NCI-H2081 (cell line): ENCODE measurements around the gene LY6G6D.

Experiments used
- DNase-seq, 2 experiments: peaks; one replicate each; lab custom pipeline; 2025; lab: John Stamatoyannopoulos, UW

Gene LY6G6D

GRCh38 chr6:31764198-31764597 is 49.0 kb downstream of the LY6G6D start:
- DNase-seq, result no peak

- DNase-seq, result no peak
Observed at GRCh38 chr6:31765559-31765909, 50.4 kb downstream of the LY6G6D start.

- no peak for DNase-seq
Observed at GRCh38 chr6:31765910-31766794, 51.0 kb downstream of the LY6G6D start.

DNA sequence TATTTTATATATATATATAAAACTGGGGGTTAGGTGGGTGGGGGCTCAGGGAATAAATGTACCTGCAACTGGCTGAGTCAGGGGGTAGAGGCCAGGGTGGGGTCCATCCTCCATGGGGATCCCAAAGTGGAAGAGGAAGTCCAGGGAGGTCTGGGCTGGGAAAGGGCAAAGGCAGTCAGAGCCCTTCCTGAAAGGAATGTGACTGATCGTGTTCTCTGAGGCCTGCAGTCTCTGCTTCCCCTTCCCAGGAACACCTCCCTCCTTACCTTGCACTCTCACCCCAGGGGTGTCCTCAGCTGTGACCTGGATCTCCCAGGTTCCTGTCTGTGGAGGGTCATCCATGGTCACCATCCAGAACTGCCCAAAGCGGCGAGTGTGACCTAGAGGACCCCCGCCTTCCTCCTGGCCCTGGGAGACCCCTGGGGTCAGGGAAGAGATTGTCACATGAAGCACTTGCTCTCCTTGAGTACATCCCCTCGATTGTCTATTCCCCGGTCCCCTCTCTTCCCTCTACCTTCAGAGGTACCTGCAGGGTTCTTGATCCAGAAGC is 52.0 kb downstream of the LY6G6D start:
- no peak for DNase-seq
